OCI-LY3 (cell line): ENCODE results near the gene ITPA.

Source experiments
- CTCF ChIP-seq: fragments of 200-600, 300-600 bp; sonication (generic); IDR thresholded peaks from 2 replicates; pipeline ENCODE4 v1.5.1; 2014; ENCODE audit warnings: antibody characterized with exemption, low read length, low read depth
- EZH2phosphoT487 ChIP-seq: fragments of 200-600 bp; shearing (Covaris generic); IDR thresholded peaks from 2 replicates; pipeline ENCODE4 v1.6.1; 2018; ENCODE audit warnings: antibody characterized with exemption, mixed run types, low read depth

GRCh38 chr20:3239867-3240775 lies 30.8 kb downstream of the ITPA start:
- no peak for TF ChIP-seq CTCF
- no peak for TF ChIP-seq EZH2phosphoT487
